ENCODE measurements around the gene NUBPL. TPM values are rescaled to one million over a fixed set of nuclear protein-coding genes. Genes with fewer than 3 reads are reported as not detected.

Gene NUBPL
- total and polyA plus RNA-seq, 7 donors = 5.3 to 15.5 (median 9.2) TPM

DNA sequence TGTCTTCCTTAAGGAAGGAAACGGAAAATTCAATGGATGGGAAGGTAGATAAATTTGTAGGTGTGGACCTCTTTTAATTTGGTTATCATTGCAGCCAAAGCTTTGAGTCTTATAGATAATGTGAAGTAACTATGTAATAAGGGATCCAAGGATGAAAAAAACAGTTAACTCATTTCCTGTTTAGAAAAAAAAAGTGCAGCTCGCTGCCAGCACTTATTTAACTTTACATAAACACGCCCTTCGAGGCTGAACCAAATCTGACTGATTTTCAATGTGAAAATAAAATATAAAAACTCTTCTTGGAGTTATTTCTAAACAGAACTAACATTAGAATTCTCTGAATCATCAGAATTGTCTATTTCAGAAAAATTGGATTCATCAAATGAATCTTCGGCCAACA lies 7.0 kb downstream of the NUBPL start:
- DNase-seq = no peak
- H3K27me3 ChIP-seq = no peaks in the 10 kb centered on the region
- H3K9me3 ChIP-seq = no peaks in the 10 kb centered on the region
- H3K4me1 ChIP-seq = peaks cover 0 to 10% (median 8%) of the 10 kb centered on the region in 4 donors
- intact Hi-C loops (cut with DNase I) = no loop called here
- no peak for TF ChIP-seq POLR2AphosphoS5 (IDR thresholded peaks at IDR 0.05)
- TF ChIP-seq, protein P1, sequence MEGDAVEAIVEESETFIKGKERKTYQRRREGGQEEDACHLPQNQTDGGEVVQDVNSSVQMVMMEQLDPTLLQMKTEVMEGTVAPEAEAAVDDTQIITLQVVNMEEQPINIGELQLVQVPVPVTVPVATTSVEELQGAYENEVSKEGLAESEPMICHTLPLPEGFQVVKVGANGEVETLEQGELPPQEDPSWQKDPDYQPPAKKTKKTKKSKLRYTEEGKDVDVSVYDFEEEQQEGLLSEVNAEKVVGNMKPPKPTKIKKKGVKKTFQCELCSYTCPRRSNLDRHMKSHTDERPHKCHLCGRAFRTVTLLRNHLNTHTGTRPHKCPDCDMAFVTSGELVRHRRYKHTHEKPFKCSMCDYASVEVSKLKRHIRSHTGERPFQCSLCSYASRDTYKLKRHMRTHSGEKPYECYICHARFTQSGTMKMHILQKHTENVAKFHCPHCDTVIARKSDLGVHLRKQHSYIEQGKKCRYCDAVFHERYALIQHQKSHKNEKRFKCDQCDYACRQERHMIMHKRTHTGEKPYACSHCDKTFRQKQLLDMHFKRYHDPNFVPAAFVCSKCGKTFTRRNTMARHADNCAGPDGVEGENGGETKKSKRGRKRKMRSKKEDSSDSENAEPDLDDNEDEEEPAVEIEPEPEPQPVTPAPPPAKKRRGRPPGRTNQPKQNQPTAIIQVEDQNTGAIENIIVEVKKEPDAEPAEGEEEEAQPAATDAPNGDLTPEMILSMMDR (IDR thresholded peaks at IDR 0.05) = no peak
- no peak for TF ChIP-seq POLR2A (IDR thresholded peaks at IDR 0.05)
- TF ChIP-seq EP300 (IDR thresholded peaks at IDR 0.05) = no peak
- WGBS, 2 donors = 63 to 70% methylated on average over 5 of the region's 5 CpGs
- H3K36me3 ChIP-seq = peaks cover 0 to 13% (median 0%) of the 10 kb centered on the region in 4 donors
- no peak overlapping the region for H3K4me3 ChIP-seq
- peak overlapping the region in 1 of 4 donors; percentile 34 for H3K27ac ChIP-seq

DNA sequence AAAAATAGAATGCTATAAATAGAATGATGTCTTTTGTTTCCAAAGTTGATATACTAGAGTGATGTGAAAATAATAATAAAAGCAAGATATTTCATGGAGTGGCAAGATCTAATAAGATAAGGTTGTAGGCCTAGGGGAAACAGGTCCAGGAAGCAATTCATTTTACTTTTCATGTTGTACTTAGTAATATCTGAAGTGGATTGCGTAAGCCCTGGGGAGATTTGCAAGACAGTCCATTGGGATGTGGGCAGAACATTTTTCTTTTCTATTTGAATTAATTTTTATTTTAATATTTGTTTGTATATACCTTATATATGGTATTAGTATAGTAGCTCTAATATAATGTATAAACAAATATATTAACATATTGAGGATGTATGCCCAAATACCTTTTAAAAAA lies 7.5 kb downstream of the NUBPL start:
- WGBS, 2 donors = 86 to 94% methylated on average over 1 of the region's 1 CpG

DNA sequence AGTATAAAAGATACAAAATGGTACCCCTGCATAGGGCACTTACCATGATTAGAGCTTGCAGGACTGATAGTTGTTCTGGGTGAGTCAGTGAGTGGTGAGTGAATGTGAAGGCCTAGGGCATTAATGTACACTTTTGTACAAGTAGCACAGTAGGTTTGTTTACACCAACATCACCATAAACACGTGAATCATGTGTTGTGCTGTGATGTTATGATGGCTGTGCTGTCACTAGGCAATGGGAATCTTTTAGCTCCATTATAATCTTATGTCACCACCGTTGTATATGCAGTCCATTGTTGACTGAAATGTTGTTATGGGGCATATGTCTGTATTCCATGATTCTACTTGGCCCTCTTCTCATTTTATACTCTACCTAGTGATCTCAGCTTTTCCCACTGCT lies 11.8 kb downstream of the NUBPL start:
- peaks cover 0 to 18% (median 11%) of the 10 kb centered on the region in 4 donors for H3K4me1 ChIP-seq
- WGBS, 2 donors = 78 to 90% methylated on average over 2 of the region's 2 CpGs
- no peaks in the 10 kb centered on the region for H3K36me3 ChIP-seq
- TF ChIP-seq POLR2A (IDR thresholded peaks at IDR 0.05) = no peak
- no peak for TF ChIP-seq EP300 (IDR thresholded peaks at IDR 0.05)
- TF ChIP-seq POLR2AphosphoS5 (IDR thresholded peaks at IDR 0.05) = no peak
- TF ChIP-seq, protein P1 (IDR thresholded peaks at IDR 0.05) = no peak
- intact Hi-C loops (cut with DNase I) = no loop called here
- no peak overlapping the region for H3K4me3 ChIP-seq
- no peaks in the 10 kb centered on the region for H3K27me3 ChIP-seq
- no peak for DNase-seq
- no peak overlapping the region for H3K27ac ChIP-seq
- no peaks in the 10 kb centered on the region for H3K9me3 ChIP-seq

More for the DNA sequence above, 7.5 kb downstream of the NUBPL start:
- TF ChIP-seq EP300 (IDR thresholded peaks at IDR 0.05) (no peak), POLR2A (IDR thresholded peaks at IDR 0.05) (no peak), POLR2AphosphoS5 (IDR thresholded peaks at IDR 0.05) (no peak)
- TF ChIP-seq, protein P1 (IDR thresholded peaks at IDR 0.05) = no peak
- Histone ChIP-seq H3K4me3 (no peak overlapping the region), H3K4me1 (peaks cover 0 to 10% (median 8%) of the 10 kb centered on the region in 4 donors), H3K27me3 (no peaks in the 10 kb centered on the region), H3K9me3 (no peaks in the 10 kb centered on the region), H3K27ac (peak overlapping the region in 1 of 4 donors; percentile 34), H3K36me3 (peaks cover 0 to 13% (median 0%) of the 10 kb centered on the region in 4 donors)
- no peak for DNase-seq
- intact Hi-C loops (cut with DNase I) = no loop called here

DNA sequence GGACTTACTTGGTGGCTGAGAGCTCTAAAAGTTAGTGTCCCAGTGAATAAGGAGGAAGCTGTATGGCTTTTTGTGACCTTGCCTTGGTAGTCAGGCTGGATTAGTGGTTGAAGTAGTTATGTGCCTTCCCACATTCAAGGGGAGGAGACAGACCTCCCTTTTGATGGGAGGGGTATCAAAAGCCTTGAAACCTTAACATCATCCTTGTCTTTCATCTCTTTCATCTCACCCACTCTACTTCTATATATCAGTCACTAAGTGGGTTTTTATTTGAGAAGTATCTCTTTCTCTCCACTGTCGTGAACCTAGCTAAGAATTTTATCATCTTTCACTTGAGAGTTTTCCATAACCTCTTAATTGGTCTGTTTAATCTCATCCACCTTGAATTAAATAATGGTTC lies 15.7 kb downstream of the NUBPL start:
- no peak for DNase-seq
- H3K36me3 ChIP-seq = no peaks in the 10 kb centered on the region
- H3K4me3 ChIP-seq = no peak overlapping the region
- H3K9me3 ChIP-seq = no peaks in the 10 kb centered on the region
- no peaks in the 10 kb centered on the region for H3K27me3 ChIP-seq
- peaks cover 0 to 19% (median 7%) of the 10 kb centered on the region in 4 donors for H3K4me1 ChIP-seq
- 82 to 96% methylated on average over 1 of the region's 1 CpG for WGBS, 2 donors
- intact Hi-C loops (cut with DNase I) = no loop called here
- no peak for TF ChIP-seq POLR2A (IDR thresholded peaks at IDR 0.05)
- no peak for TF ChIP-seq POLR2AphosphoS5 (IDR thresholded peaks at IDR 0.05)
- no peak for TF ChIP-seq EP300 (IDR thresholded peaks at IDR 0.05)
- TF ChIP-seq, protein P1 (IDR thresholded peaks at IDR 0.05) = no peak
- no peak overlapping the region for H3K27ac ChIP-seq

DNA sequence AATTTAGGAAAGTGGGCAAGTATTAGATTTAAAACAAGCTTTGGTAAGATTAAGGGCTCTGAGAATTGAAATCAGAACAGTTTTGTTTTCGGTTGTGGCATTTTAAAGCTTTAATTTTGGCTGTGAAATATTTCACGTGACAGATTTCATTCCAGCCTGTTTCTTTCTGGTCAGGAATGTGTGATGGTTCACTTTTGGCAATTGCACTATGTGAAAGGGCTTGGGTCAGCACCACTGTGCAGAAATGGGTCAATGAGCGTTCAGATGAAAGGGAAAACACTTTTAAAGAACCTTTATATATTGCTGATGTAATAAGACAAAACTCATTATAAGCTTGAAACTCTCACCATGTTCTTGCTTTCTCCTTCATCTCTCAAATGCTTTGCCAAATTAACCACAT lies 17.1 kb downstream of the NUBPL start:
- 52 to 53% methylated on average over 3 of the region's 3 CpGs for WGBS, 2 donors
- TF ChIP-seq POLR2AphosphoS5 (IDR thresholded peaks at IDR 0.05) (no peak), EP300 (IDR thresholded peaks at IDR 0.05) (no peak), POLR2A (IDR thresholded peaks at IDR 0.05) (no peak)
- TF ChIP-seq, protein P1 (IDR thresholded peaks at IDR 0.05) = no peak
- Histone ChIP-seq H3K9me3 (no peaks in the 10 kb centered on the region), H3K4me3 (no peak overlapping the region), H3K27me3 (no peaks in the 10 kb centered on the region), H3K36me3 (no peaks in the 10 kb centered on the region), H3K4me1 (peaks cover 0 to 32% (median 16%) of the 10 kb centered on the region in 4 donors), H3K27ac (peak overlapping the region in 3 of 4 donors; percentile 39 to 63 (median 47))
- no peak for DNase-seq
- intact Hi-C loops (cut with DNase I) = no loop called here

All from sigmoid colon (tissue), 7 donors.